Measurements from ENCODE around the gene MRPL55.

Gene MRPL55

GRCh38 chr1:228109073-228109961, at the start of gene MRPL55:
Gene MRPL55, minus strand, starts transcription at chr1:228109299. Its CDS starts 1,039 bp downstream, at chr1:228108260.
- DNase-seq: peak; percentile 97 to 98

DNA sequence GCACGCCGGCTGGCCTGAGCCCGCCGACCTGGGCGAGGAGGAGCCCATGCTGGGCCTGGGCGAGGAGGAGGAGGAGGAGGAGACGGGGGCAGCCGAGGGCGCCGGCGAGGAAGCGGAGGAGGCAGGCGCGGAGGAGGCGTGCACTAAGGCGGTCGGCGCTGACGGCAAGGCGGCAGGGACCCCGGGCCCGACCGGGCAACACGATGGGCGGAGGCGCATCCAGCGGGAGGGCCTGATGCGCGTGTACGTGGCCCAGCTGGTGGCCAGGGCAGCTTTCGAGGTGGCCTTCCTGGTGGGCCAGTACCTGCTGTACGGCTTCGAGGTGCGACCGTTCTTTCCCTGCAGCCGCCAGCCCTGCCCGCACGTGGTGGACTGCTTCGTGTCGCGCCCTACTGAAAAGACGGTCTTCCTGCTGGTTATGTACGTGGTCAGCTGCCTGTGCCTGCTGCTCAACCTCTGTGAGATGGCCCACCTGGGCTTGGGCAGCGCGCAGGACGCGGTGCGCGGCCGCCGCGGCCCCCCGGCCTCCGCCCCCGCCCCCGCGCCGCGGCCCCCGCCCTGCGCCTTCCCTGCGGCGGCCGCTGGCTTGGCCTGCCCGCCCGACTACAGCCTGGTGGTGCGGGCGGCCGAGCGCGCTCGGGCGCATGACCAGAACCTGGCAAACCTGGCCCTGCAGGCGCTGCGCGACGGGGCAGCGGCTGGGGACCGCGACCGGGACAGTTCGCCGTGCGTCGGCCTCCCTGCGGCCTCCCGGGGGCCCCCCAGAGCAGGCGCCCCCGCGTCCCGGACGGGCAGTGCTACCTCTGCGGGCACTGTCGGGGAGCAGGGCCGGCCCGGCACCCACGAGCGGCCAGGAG, 49.3 kb upstream of the MRPL55 start:
- no peak for DNase-seq

- no peak for DNase-seq
Observed at GRCh38 chr1:228157729-228158126, 48.6 kb upstream of the MRPL55 start.

DNA sequence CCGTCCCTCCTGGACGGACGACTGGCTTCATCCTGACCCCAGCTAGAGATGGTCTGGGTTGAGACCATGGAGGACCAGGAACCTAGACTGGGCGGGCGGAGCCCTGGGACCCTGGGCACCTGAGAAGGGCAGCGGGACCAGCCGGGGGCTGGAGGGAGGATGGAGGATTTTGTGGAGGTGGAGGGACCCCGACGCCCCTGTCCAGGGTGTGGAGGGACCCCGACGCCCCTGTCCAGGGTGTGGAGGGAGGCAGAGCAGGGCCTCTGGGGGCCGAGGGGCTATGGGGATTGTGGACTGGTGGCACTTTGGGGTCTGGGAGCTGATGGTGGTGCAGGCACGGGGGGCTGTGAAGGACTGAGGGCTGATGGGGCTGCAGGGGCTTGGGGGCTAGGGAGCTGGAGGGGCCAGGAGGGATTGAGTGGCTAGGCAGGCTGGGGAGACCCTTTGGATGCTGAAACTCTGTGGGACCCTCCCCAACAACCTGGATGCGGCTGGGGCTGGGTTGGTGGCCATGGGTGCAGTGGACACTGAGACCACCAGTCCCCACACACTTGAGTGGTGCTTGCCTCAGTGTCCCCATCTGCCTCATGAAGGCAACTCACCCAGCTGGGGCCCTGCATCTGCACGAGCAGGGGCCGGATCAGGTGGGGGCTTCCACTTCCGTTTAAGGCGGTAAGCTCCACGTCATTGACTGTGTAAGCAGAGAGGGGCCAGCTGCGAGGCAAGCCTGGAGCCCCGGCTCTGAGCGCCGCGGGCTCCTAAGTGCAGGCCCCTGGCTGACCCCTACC, 48.0 kb upstream of the MRPL55 start:
- no peak for DNase-seq

DNA sequence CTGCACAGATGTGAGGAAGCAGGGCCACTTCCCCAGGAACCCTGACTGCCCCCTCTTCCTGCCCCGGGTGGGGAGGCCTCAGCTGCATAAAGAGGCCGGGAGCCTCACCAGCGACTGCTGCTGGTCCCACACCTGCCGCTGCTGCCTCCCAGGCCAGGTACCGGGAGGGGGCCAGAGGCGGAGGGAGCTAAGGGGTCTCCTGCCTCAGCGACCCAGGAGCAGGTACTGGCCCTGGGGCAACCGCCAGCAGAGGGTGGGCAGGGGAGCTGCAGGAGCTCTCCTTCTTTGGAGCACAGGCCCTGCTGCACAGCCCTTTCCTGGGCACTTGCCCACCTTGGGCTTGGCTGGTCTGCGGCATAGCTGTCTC, 47.4 kb upstream of the MRPL55 start:
- DNase-seq: no peak

- DNase-seq: no peak
Observed at GRCh38 chr1:228155596-228156514, 46.8 kb upstream of the MRPL55 start.

DNA sequence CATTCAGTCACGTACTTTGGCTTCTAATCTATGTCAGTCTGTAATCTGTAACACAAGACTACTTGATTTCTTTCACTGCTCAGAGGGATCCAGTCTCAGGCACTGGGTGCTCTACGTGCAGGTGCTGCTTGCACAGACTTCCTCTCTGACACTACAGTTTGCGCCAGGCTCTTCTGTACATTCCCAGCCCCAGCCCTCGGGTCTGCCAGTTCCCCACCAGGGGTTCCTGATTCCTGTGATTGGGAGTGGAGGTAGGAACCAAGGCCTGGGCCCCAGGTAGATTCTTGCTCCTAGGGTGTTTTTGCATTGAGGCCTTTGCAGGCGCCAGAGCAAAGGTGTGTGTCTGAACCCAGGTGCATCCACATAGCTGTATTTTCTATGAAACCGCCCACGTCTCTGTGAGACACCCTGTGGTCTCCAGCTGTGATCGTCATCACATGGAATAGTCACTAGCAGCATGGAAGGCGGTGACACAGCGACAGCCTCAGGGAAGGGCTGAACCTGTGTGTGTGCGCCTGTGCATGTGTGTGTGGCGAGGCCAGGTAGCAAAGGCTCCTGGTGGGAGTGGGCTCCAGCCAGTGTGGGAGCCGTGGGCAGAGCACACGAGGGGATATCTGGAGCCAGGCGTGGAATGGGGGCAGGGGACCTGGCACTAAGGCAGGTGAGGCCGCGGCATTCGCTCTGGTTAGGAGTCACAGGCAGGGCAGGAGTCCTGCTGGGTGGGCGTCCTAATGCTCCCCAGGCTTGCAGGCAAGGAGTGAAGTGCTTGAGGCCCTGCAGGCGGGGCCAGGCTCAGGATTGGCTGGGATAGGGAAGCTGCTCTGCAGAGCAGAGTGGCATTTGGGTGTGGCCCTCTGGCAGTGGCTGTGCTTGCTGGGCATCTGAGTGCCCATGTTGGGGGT, 45.8 kb upstream of the MRPL55 start:
- no peak for DNase-seq

DNA sequence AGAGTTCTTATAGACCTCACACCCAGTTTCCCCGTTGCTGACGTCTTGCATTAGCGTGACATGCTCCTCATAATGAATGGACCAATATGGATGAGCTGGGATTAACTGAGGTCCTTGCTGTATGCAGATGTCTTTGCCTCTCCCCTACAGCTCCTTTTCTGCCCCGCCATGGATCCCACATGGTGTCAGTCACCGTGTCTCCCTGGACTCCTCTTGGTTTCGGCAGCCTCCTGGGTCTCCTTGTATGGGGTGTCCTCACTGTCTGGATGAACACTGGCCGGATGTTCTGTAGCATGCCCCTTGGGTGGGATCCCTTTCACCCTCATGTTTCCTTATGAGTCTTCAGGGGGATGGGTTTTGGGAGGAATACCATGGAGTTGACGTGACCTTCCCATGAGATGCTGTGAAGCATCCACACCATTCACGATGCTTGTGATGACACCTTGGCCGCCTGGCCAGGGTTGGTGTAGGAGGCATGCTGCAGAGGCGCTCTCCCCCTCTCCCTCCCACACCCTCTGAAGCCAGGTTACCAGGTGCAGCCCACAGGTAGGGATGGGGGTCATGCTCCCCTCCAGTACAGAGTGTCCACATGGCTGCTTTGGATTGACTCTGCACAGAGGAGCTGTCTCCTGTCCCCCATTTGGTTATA, 45.0 kb upstream of the MRPL55 start:
- no peak for DNase-seq

- no peak for DNase-seq
Observed at GRCh38 chr1:228152918-228153258, 43.8 kb upstream of the MRPL55 start.

- DNase-seq: no peak
Observed at GRCh38 chr1:228152097-228152917, 43.2 kb upstream of the MRPL55 start.

DNA sequence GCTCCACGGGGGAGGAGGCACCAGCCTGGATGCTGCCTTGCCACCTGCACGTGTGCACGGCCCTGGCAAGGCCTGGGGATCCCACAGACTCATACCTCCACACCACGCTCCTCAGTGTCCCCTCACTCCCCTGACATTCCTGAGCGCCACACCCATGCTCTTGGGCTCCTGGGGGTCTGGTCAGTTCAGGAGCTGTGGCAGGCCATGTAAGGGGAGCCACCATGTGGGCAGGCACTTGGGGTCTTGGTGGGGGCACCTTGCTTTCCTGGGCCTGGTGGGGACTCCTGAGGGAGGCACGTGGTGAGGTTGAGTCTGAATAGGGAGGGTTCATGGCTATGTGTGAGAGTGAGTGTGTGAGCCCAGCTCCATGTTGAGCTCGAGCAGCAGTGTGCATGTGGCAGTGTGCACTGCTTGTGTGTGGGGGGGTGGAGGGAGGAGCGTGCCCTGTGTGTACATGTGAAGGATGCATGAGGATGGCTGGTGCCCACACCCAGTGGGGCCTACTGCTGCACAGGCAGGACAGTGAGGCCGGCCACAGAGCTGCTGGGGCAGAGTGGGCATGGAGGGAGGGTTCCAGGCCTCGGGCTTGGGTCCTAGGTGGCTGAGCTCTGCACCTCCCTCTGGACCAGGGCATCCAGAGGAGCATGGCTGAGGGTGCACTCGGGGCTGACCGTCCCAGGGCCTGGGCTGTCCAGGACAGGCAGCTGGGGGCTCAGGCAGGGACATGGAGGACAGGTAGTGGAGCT, 42.3 kb upstream of the MRPL55 start:
- DNase-seq: no peak

- peak; percentile 53 to 68 for DNase-seq
Observed at GRCh38 chr1:228150461-228151179, 41.5 kb upstream of the MRPL55 start.

DNA sequence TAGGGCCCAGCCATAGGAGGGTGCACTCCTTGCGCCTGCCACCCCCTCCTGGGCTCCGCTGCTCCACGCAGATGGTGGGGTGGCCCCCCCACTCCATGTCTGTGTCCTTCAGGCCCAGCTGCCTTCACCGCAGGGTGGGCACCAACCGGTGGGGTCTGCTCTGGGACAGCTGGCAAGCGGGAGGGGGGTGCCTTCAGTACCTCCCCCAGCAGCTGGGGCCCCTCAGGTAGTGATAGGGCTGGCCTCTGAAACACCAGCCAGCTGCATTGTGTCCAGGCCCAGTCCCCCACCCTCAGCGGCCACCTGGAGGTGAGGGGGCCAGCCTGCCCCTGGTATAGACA, 41.0 kb upstream of the MRPL55 start:
- DNase-seq: no peak

- DNase-seq: peak in 1 of 2 donors; percentile 64
Observed at GRCh38 chr1:228149406-228150119, 40.5 kb upstream of the MRPL55 start, which contains the start of gene GJC2. Gene GJC2, plus strand, starts transcription at chr1:228149930. Its CDS starts 7,829 bp downstream, at chr1:228157759.

DNA sequence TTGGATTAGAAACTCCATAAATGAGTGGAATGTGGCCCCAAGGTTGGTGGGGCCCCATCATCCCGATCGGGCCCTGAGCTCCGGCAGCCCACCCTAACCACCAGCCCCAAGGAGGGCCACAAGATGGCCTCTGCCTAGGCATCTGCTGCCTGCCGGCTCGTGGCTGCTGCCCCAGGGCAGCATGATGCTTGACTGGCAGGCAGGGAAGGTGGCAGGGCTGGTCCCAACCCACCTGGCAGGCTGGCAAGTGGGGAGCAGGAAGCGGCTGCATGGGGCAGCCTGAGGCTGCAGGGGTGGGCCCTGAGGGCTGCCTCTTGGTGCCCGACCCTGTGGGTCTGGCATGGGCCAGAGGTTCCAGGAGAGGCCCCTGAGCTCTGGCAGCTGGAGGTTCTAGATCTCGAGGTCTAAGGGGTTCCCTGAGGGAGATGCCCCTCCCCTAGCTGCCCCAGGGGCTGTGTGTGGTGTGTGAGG, 39.9 kb upstream of the MRPL55 start:
- no peak for DNase-seq

- DNase-seq: no peak
Observed at GRCh38 chr1:228148196-228148861, 39.2 kb upstream of the MRPL55 start.

- DNase-seq: no peak
Observed at GRCh38 chr1:228147768-228148167, 38.7 kb upstream of the MRPL55 start.

Measured in hippocampal formation (tissue), 2 donors.